Central memory CD8-positive, alpha-beta T cell (primary cell): Measurements from ENCODE around the gene CHIA.
"Not testable (repeated sequence)": the region's sequence is repeated elsewhere in the genome, so short reads cannot be mapped to it uniquely, and the experiment has no call there.

Experiments
- ATAC-seq: fragments of 150-1000 bp; cut with Tn5 transposase; replicated peaks from 2 replicates; pipeline ENCODE4 v1.10.0; 2022; ENCODE audit warnings: mild to moderate bottlenecking, moderate FRiP score, moderate number of reproducible peaks; ENCODE audit not compliant: poor library complexity, severe bottlenecking; ENCODE audit errors: extremely low read depth
- DNase-seq, 2 donors: peaks; one replicate each; pipeline ENCODE4 v3.0.0; 2021; ENCODE audit warnings: low spot score in 2 of 2
- H3K27ac Mint-ChIP-seq: one replicate; pipeline ENCODE4 v1.8.0; 2022; ENCODE audit warnings: low read depth, mild to moderate bottlenecking, moderate library complexity, mixed read lengths
- H3K27me3 Mint-ChIP-seq: one replicate; pipeline ENCODE4 v1.8.0; 2022; ENCODE audit warnings: mixed read lengths
- H3K36me3 Mint-ChIP-seq: one replicate; pipeline ENCODE4 v1.8.0; 2022; ENCODE audit warnings: mild to moderate bottlenecking, moderate library complexity, mixed read lengths; ENCODE audit not compliant: insufficient read depth
- H3K4me1 Mint-ChIP-seq: one replicate; pipeline ENCODE4 v1.8.0; 2022; ENCODE audit warnings: mixed read lengths
- H3K4me3 Mint-ChIP-seq: one replicate; pipeline ENCODE4 v1.8.0; 2022; ENCODE audit warnings: mild to moderate bottlenecking, moderate library complexity, mixed read lengths
- H3K9me3 Mint-ChIP-seq: one replicate; pipeline ENCODE4 v1.8.0; 2022; ENCODE audit warnings: mixed read lengths

CHIA gene

GRCh38 chr1:111351700-111352099 is 61.0 kb downstream of the CHIA start:
- ATAC-seq (no peak), DNase-seq (no peak)
- Mint-ChIP-seq H3K9me3 (no peaks in the 10 kb centered on the region), H3K4me3 (no peak overlapping the region), H3K4me1 (peaks cover 16% of the 10 kb centered on the region), H3K36me3 (peaks cover 4% of the 10 kb centered on the region), H3K27ac (no peak overlapping the region), H3K27me3 (no peaks in the 10 kb centered on the region)

- Mint-ChIP-seq H3K27ac (peak overlapping the region; percentile 61), H3K4me3 (no peak overlapping the region), H3K36me3 (peaks cover 3% of the 10 kb centered on the region), H3K9me3 (no peaks in the 10 kb centered on the region), H3K27me3 (no peaks in the 10 kb centered on the region), H3K4me1 (peaks cover 5% of the 10 kb centered on the region)
- no peak for DNase-seq
- ATAC-seq: peak; percentile 52
Measured at GRCh38 chr1:111354584-111354983, 63.9 kb downstream of the CHIA start.

GRCh38 chr1:111358964-111359363 is 68.3 kb downstream of the CHIA start:
- Mint-ChIP-seq H3K4me3 (no peak overlapping the region), H3K27ac (no peak overlapping the region), H3K36me3 (peaks cover 3% of the 10 kb centered on the region), H3K4me1 (peaks cover 5% of the 10 kb centered on the region), H3K9me3 (no peaks in the 10 kb centered on the region), H3K27me3 (peaks cover 6% of the 10 kb centered on the region)
- ATAC-seq: no peak
- no peak for DNase-seq

GRCh38 chr1:111359376-111359775 is 68.7 kb downstream of the CHIA start:
- Mint-ChIP-seq H3K9me3 (no peaks in the 10 kb centered on the region), H3K4me3 (no peak overlapping the region), H3K36me3 (peaks cover 1% of the 10 kb centered on the region), H3K27ac (no peak overlapping the region), H3K4me1 (peaks cover 3% of the 10 kb centered on the region), H3K27me3 (peaks cover 10% of the 10 kb centered on the region)
- DNase-seq: no peak
- no peak for ATAC-seq

GRCh38 chr1:111360257-111360656 is 69.6 kb downstream of the CHIA start:
- H3K27me3 Mint-ChIP-seq: peaks cover 19% of the 10 kb centered on the region
- H3K27ac Mint-ChIP-seq, H3K9me3 Mint-ChIP-seq, ATAC-seq, DNase-seq, H3K36me3 Mint-ChIP-seq, H3K4me3 Mint-ChIP-seq, H3K4me1 Mint-ChIP-seq: not testable (repeated sequence)

- H3K4me3 Mint-ChIP-seq: no peak overlapping the region
- no peaks in the 10 kb centered on the region for H3K9me3 Mint-ChIP-seq
- peaks cover 34% of the 10 kb centered on the region for H3K27me3 Mint-ChIP-seq
- DNase-seq (no peak), ATAC-seq (no peak)
- peaks cover 1% of the 10 kb centered on the region for H3K36me3 Mint-ChIP-seq
- H3K27ac Mint-ChIP-seq: no peak overlapping the region
- no peaks in the 10 kb centered on the region for H3K4me1 Mint-ChIP-seq
Measured at GRCh38 chr1:111361761-111362160, 71.1 kb downstream of the CHIA start.

GRCh38 chr1:111364690-111365089 is 74.0 kb downstream of the CHIA start:
- Mint-ChIP-seq H3K9me3 (no peaks in the 10 kb centered on the region), H3K27me3 (peaks cover 62% of the 10 kb centered on the region), H3K27ac (no peak overlapping the region), H3K4me1 (no peaks in the 10 kb centered on the region), H3K4me3 (no peak overlapping the region), H3K36me3 (no peaks in the 10 kb centered on the region)
- DNase-seq (no peak), ATAC-seq (no peak)

- H3K36me3 Mint-ChIP-seq: no peaks in the 10 kb centered on the region
- no peaks in the 10 kb centered on the region for H3K4me1 Mint-ChIP-seq
- H3K27ac Mint-ChIP-seq: no peak overlapping the region
- no peak overlapping the region for H3K4me3 Mint-ChIP-seq
- peaks cover 71% of the 10 kb centered on the region for H3K27me3 Mint-ChIP-seq
- ATAC-seq: no peak
- no peaks in the 10 kb centered on the region for H3K9me3 Mint-ChIP-seq
- DNase-seq: no peak
Measured at GRCh38 chr1:111366256-111366655, 75.6 kb downstream of the CHIA start.

GRCh38 chr1:111369177-111369576 is 78.5 kb downstream of the CHIA start:
- no peak overlapping the region for H3K27ac Mint-ChIP-seq
- no peaks in the 10 kb centered on the region for H3K36me3 Mint-ChIP-seq
- ATAC-seq (no peak), DNase-seq (no peak)
- no peaks in the 10 kb centered on the region for H3K4me1 Mint-ChIP-seq
- peaks cover 79% of the 10 kb centered on the region for H3K27me3 Mint-ChIP-seq
- no peaks in the 10 kb centered on the region for H3K9me3 Mint-ChIP-seq
- no peak overlapping the region for H3K4me3 Mint-ChIP-seq

- no peak overlapping the region for H3K27ac Mint-ChIP-seq
- H3K4me1 Mint-ChIP-seq: no peaks in the 10 kb centered on the region
- DNase-seq (no peak), ATAC-seq (no peak)
- no peaks in the 10 kb centered on the region for H3K36me3 Mint-ChIP-seq
- no peaks in the 10 kb centered on the region for H3K9me3 Mint-ChIP-seq
- no peak overlapping the region for H3K4me3 Mint-ChIP-seq
- peaks cover 79% of the 10 kb centered on the region for H3K27me3 Mint-ChIP-seq
Measured at GRCh38 chr1:111369645-111370044, 79.0 kb downstream of the CHIA start.
